IMR-90 (cell line): ENCODE data around the gene ZEB2.

Experiments used
- CEBPB ChIP-seq: IDR thresholded peaks from 2 replicates; pipeline ENCODE4 v1.6.1; 2012; ENCODE audit warnings: low read depth, low read length, improper control_type of control experiment
- FOS ChIP-seq: fragments of 150-350 bp; IDR thresholded peaks from 2 replicates; pipeline ENCODE4 v1.6.1; 2016; ENCODE audit warnings: low read depth, low read length
- MAFK ChIP-seq: IDR thresholded peaks from 2 replicates; pipeline ENCODE4 v1.6.1; 2012; ENCODE audit warnings: low read depth, low read length, improper control_type of control experiment
- MAZ ChIP-seq: IDR thresholded peaks from 2 replicates; pipeline ENCODE4 v1.6.1; 2012; ENCODE audit warnings: low read depth, mild to moderate bottlenecking, low read length, improper control_type of control experiment, moderate library complexity, borderline replicate concordance
- POLR2A ChIP-seq: IDR thresholded peaks from 2 replicates; pipeline ENCODE4 v1.6.1; 2012; ENCODE audit warnings: mild to moderate bottlenecking, low read depth, low read length
- RAD21 ChIP-seq: IDR thresholded peaks from 2 replicates; pipeline ENCODE4 v1.6.1; 2012; ENCODE audit warnings: low read length, improper control_type of control experiment
- RFX5 ChIP-seq: IDR thresholded peaks from 2 replicates; pipeline ENCODE4 v1.8.0; 2012; ENCODE audit warnings: low read depth, mild to moderate bottlenecking, low read length, moderate library complexity
- SMC3 ChIP-seq: fragments of 150-350 bp; IDR thresholded peaks from 2 replicates; pipeline ENCODE4 v1.6.1; 2016; ENCODE audit warnings: low read depth, mild to moderate bottlenecking, antibody characterized with exemption, low read length, moderate library complexity
- USF2 ChIP-seq: fragments of 150-350 bp; IDR thresholded peaks from 2 replicates; pipeline ENCODE4 v1.6.1; 2017; ENCODE audit warnings: mild to moderate bottlenecking, antibody characterized with exemption, low read length, low read depth
- TF ChIP-seq, protein P1 (sequence below): conservative IDR thresholded peaks from 2 replicates; pipeline ENCODE4 v1.5.1; 2012; ENCODE audit warnings: mild to moderate bottlenecking, low read depth, low read length, improper control_type of control experiment

GRCh38 chr2:144535300-144535699 lies 15.4 kb upstream of the ZEB2 start:
- TF ChIP-seq, protein P1, sequence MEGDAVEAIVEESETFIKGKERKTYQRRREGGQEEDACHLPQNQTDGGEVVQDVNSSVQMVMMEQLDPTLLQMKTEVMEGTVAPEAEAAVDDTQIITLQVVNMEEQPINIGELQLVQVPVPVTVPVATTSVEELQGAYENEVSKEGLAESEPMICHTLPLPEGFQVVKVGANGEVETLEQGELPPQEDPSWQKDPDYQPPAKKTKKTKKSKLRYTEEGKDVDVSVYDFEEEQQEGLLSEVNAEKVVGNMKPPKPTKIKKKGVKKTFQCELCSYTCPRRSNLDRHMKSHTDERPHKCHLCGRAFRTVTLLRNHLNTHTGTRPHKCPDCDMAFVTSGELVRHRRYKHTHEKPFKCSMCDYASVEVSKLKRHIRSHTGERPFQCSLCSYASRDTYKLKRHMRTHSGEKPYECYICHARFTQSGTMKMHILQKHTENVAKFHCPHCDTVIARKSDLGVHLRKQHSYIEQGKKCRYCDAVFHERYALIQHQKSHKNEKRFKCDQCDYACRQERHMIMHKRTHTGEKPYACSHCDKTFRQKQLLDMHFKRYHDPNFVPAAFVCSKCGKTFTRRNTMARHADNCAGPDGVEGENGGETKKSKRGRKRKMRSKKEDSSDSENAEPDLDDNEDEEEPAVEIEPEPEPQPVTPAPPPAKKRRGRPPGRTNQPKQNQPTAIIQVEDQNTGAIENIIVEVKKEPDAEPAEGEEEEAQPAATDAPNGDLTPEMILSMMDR, result no peak
- no peak for TF ChIP-seq RFX5
- no peak for TF ChIP-seq MAZ
- no peak for TF ChIP-seq FOS
- no peak for TF ChIP-seq RAD21
- no peak for TF ChIP-seq MAFK
- TF ChIP-seq POLR2A, result no peak
- TF ChIP-seq USF2, result no peak
- no peak for TF ChIP-seq CEBPB
- TF ChIP-seq SMC3, result no peak
